HEK293 (cell line): Measurements from ENCODE around the gene OR6Y1.
A peak's percentile ranks its signal among the peaks of the same experiment; 100 is the strongest.

ENCODE experiments used
- CTCF ChIA-PET: fragments of 350-600 bp; formaldehyde crosslinking; extraction: SDS; loops from one replicate; lab custom pipeline; 2021; ENCODE audit warnings: antibody characterized with exemption; lab: Yijun Ruan, JAX
- POLR2A ChIA-PET: fragments of 300-600 bp; formaldehyde crosslinking; extraction: SDS; loops from one replicate; lab custom pipeline; 2020; ENCODE audit warnings: antibody characterized with exemption, inconsistent platforms; lab: Yijun Ruan, JAX
- H3K27ac ChIP-seq: fragments of 200-500 bp; sonication (Bioruptor generic); 2 replicates; pipeline ENCODE4 v1.5.1; 2014; ENCODE audit warnings: low read depth, low read length, control low read depth, inconsistent platforms; ENCODE audit errors: extremely low read depth
- H3K36me3 ChIP-seq, 2 experiments: fragments of 200-500 bp in 1 of 2; sonication (Bioruptor generic) in 1 of 2; 1 replicate in 1 of 2; 2 replicates in 1 of 2; pipeline ENCODE4 v1.5.1; 2014 to 2017; ENCODE audit warnings: inconsistent platforms in 2 of 2, low read length in 2 of 2; ENCODE audit not compliant: control insufficient read depth in 2 of 2, insufficient read depth in 1 of 2
- H3K4me1 ChIP-seq: fragments of 200-500 bp; sonication (Bioruptor generic); 2 replicates; pipeline ENCODE4 v1.5.1; 2014; ENCODE audit warnings: mild to moderate bottlenecking, low read length, inconsistent platforms; ENCODE audit not compliant: control insufficient read depth, insufficient read depth
- H3K4me3 ChIP-seq: 2 replicates; pipeline ENCODE4 v1.5.1; 2011; ENCODE audit warnings: low read depth, mild to moderate bottlenecking, control low read depth, low read length, moderate library complexity
- H3K9me3 ChIP-seq: fragments of 200-500 bp; sonication (Bioruptor generic); 2 replicates; pipeline ENCODE4 v1.5.1; 2014; ENCODE audit warnings: low read depth, low read length, inconsistent platforms; ENCODE audit not compliant: control insufficient read depth, insufficient read depth
- AEBP2 ChIP-seq: fragments of 450-650 bp; formaldehyde crosslinking; IDR thresholded peaks from 2 replicates; pipeline ENCODE4 v1.5.1; 2016; ENCODE audit warnings: missing biosample characterization, missing genetic modification characterization, borderline replicate concordance
- ATF2 ChIP-seq: fragments of 450-650 bp; formaldehyde crosslinking; IDR thresholded peaks from 2 replicates; pipeline ENCODE4 v1.5.1; 2016; ENCODE audit warnings: missing biosample characterization, missing genetic modification characterization, low read depth
- GLIS2 ChIP-seq: fragments of 450-650 bp; formaldehyde crosslinking; IDR thresholded peaks from 2 replicates; pipeline ENCODE4 v1.5.1; 2016; ENCODE audit warnings: missing biosample characterization, missing genetic modification characterization
- MZF1 ChIP-seq: fragments of 450-650 bp; formaldehyde crosslinking; IDR thresholded peaks from 2 replicates; pipeline ENCODE4 v1.5.1; 2017; ENCODE audit warnings: missing biosample characterization, missing genetic modification characterization, borderline replicate concordance
- OSR2 ChIP-seq: fragments of 450-650 bp; formaldehyde crosslinking; IDR thresholded peaks from 2 replicates; pipeline ENCODE4 v1.5.1; 2016; ENCODE audit warnings: missing biosample characterization, missing genetic modification characterization
- SCRT1 ChIP-seq: fragments of 450-650 bp; formaldehyde crosslinking; IDR thresholded peaks from 2 replicates; pipeline ENCODE4 v1.5.1; 2016; ENCODE audit warnings: missing biosample characterization, missing genetic modification characterization, borderline replicate concordance
- ZFP37 ChIP-seq: fragments of 450-650 bp; formaldehyde crosslinking; IDR thresholded peaks from 2 replicates; pipeline ENCODE4 v1.5.1; 2016; ENCODE audit warnings: missing biosample characterization, missing genetic modification characterization
- ZIC2 ChIP-seq: fragments of 450-650 bp; formaldehyde crosslinking; IDR thresholded peaks from 2 replicates; pipeline ENCODE4 v1.5.1; 2016; ENCODE audit warnings: missing biosample characterization, missing genetic modification characterization
- ZNF248 ChIP-seq: fragments of 450-650 bp; formaldehyde crosslinking; IDR thresholded peaks from 2 replicates; pipeline ENCODE4 v1.5.1; 2017; ENCODE audit warnings: missing biosample characterization, missing genetic modification characterization
- ZNF292 ChIP-seq: fragments of 450-650 bp; formaldehyde crosslinking; IDR thresholded peaks from 2 replicates; pipeline ENCODE4 v1.5.1; 2016; ENCODE audit warnings: low read depth, missing biosample characterization, missing genetic modification characterization, borderline replicate concordance
- ZNF354C ChIP-seq: fragments of 450-650 bp; formaldehyde crosslinking; IDR thresholded peaks from 2 replicates; pipeline ENCODE4 v1.5.1; 2016; ENCODE audit warnings: missing biosample characterization, missing genetic modification characterization, low read depth, borderline replicate concordance
- ZNF37A ChIP-seq: fragments of 450-650 bp; IDR thresholded peaks from 2 replicates; pipeline ENCODE4 v1.5.1; 2018; ENCODE audit warnings: missing biosample characterization, missing genetic modification characterization
- ZNF426 ChIP-seq: fragments of 450-650 bp; formaldehyde crosslinking; IDR thresholded peaks from 2 replicates; pipeline ENCODE4 v1.5.1; 2017; ENCODE audit warnings: missing biosample characterization, missing genetic modification characterization, mild to moderate bottlenecking, inconsistent platforms, moderate library complexity
- ZNF560 ChIP-seq: fragments of 450-650 bp; formaldehyde crosslinking; IDR thresholded peaks from 2 replicates; pipeline ENCODE4 v1.5.1; 2017; ENCODE audit warnings: missing biosample characterization, missing genetic modification characterization, borderline replicate concordance
- ZNF654 ChIP-seq: fragments of 450-650 bp; formaldehyde crosslinking; IDR thresholded peaks from 2 replicates; pipeline ENCODE4 v1.5.1; 2016; ENCODE audit warnings: low read depth, missing biosample characterization, missing genetic modification characterization
- ZNF660 ChIP-seq: fragments of 450-650 bp; IDR thresholded peaks from 2 replicates; pipeline ENCODE4 v1.5.1; 2018; ENCODE audit warnings: missing biosample characterization, mild to moderate bottlenecking, missing genetic modification characterization
- TF ChIP-seq, protein P1 (sequence below): fragments of 450-650 bp; formaldehyde crosslinking; IDR thresholded peaks from 2 replicates; pipeline ENCODE4 v1.5.1; 2016; ENCODE audit warnings: missing biosample characterization, missing genetic modification characterization

Gene OR6Y1

GRCh38 chr1:158583962-158584361, 29.8 kb upstream of the OR6Y1 start (continued):
- TF ChIP-seq ZNF560 (tag by site-specific recombination) = no peak
- no peak for TF ChIP-seq ZNF660 (tag by site-specific recombination)
- TF ChIP-seq ZNF248 (tag by site-specific recombination) = no peak
- TF ChIP-seq ZNF292 = no peak

- H3K4me1 ChIP-seq = no peaks in the 10 kb centered on the region
- ChIA-PET CTCF (no interaction called here), POLR2A (no interaction called here)
- H3K4me3 ChIP-seq = no peak within 1 kb of the TSS
- 0 out of 2 replicates have a peak, but pooled peaks have one; percentile 16 for TF ChIP-seq ATF2 (tag by site-specific recombination)
- no peak for TF ChIP-seq MZF1 (tag by site-specific recombination)
- no peak for TF ChIP-seq SCRT1 (tag by site-specific recombination)
- no peak for TF ChIP-seq ZNF37A
- TF ChIP-seq ZFP37 = no peak
- H3K36me3 ChIP-seq = no peaks in the 10 kb centered on the region
- no peaks in the 10 kb centered on the region for H3K9me3 ChIP-seq
- H3K27ac ChIP-seq = no peak within 1 kb of the TSS
Observed at GRCh38 chr1:158579733-158580132, 25.5 kb upstream of the OR6Y1 start, which contains the start of gene OR10X1. Gene OR10X1, minus strand, starts transcription at chr1:158579899. Its CDS starts 0 bp downstream, at chr1:158579899.

- TF ChIP-seq ZNF654 (tag by site-specific recombination) = no peak
- no peaks in the 10 kb centered on the region for H3K36me3 ChIP-seq
- no peaks in the 10 kb centered on the region for H3K4me1 ChIP-seq
- no peak overlapping the region for H3K4me3 ChIP-seq
- H3K27ac ChIP-seq = no peak overlapping the region
- H3K9me3 ChIP-seq = no peaks in the 10 kb centered on the region
- POLR2A ChIA-PET = no interaction called here
- CTCF ChIA-PET = interaction anchor here (0.6 kb wide), 1 partner anchor 999 kb away, joined by 3 read pairs; no protein-coding TSS in a partner anchor
Observed at GRCh38 chr1:158577561-158577960, 23.4 kb upstream of the OR6Y1 start.

DNA sequence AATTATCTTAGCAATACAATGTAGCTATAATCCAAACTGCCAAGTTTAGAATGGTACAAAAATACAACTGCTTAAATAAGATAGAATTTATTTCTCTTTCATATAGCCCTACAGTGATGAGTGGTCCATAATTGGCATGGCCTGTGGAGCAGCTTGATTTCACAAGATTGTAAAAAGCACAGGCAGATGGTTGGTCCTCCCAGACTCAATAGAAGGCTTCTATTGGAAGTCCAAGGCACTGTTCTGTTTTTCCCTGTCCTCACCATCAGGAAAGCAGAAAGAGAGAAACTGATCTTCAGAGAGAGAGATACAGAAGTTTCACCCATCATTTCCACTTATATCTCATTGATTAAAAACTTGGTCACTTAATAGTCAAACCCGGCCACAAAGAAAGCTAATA, 18.0 kb upstream of the OR6Y1 start:
- no peak overlapping the region for H3K4me3 ChIP-seq
- no peaks in the 10 kb centered on the region for H3K9me3 ChIP-seq
- CTCF ChIA-PET = interaction anchor here (0.7 kb wide), 1 partner anchor 105 kb away, joined by 3 read pairs; no protein-coding TSS in a partner anchor
- TF ChIP-seq ZNF426 (tag by site-specific recombination) (no peak), AEBP2 (tag by site-specific recombination) (no peak), ZNF354C (tag by site-specific recombination) (no peak), GLIS2 (no peak), ZIC2 (tag by site-specific recombination) (no peak), OSR2 (tag by site-specific recombination) (no peak)
- TF ChIP-seq, protein P1, sequence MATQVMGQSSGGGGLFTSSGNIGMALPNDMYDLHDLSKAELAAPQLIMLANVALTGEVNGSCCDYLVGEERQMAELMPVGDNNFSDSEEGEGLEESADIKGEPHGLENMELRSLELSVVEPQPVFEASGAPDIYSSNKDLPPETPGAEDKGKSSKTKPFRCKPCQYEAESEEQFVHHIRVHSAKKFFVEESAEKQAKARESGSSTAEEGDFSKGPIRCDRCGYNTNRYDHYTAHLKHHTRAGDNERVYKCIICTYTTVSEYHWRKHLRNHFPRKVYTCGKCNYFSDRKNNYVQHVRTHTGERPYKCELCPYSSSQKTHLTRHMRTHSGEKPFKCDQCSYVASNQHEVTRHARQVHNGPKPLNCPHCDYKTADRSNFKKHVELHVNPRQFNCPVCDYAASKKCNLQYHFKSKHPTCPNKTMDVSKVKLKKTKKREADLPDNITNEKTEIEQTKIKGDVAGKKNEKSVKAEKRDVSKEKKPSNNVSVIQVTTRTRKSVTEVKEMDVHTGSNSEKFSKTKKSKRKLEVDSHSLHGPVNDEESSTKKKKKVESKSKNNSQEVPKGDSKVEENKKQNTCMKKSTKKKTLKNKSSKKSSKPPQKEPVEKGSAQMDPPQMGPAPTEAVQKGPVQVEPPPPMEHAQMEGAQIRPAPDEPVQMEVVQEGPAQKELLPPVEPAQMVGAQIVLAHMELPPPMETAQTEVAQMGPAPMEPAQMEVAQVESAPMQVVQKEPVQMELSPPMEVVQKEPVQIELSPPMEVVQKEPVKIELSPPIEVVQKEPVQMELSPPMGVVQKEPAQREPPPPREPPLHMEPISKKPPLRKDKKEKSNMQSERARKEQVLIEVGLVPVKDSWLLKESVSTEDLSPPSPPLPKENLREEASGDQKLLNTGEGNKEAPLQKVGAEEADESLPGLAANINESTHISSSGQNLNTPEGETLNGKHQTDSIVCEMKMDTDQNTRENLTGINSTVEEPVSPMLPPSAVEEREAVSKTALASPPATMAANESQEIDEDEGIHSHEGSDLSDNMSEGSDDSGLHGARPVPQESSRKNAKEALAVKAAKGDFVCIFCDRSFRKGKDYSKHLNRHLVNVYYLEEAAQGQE (tag by site-specific recombination) = no peak
- no peaks in the 10 kb centered on the region for H3K4me1 ChIP-seq
- POLR2A ChIA-PET = no interaction called here
- no peaks in the 10 kb centered on the region for H3K36me3 ChIP-seq
- H3K27ac ChIP-seq = no peak overlapping the region
